HG03135 (cell line): Measurements from ENCODE around the gene CDR2L.
"Not testable (repeated sequence)": the region's sequence is repeated elsewhere in the genome, so short reads cannot be mapped to it uniquely, and the experiment has no call there.

ENCODE experiments used
- ATAC-seq: cut with Tn5 transposase; IDR thresholded peaks from one replicate; pipeline ENCODE4 v1.9.1; 2021; ENCODE audit warnings: mild to moderate bottlenecking, moderate library complexity; ENCODE audit not compliant: unreplicated experiment

Gene CDR2L

DNA sequence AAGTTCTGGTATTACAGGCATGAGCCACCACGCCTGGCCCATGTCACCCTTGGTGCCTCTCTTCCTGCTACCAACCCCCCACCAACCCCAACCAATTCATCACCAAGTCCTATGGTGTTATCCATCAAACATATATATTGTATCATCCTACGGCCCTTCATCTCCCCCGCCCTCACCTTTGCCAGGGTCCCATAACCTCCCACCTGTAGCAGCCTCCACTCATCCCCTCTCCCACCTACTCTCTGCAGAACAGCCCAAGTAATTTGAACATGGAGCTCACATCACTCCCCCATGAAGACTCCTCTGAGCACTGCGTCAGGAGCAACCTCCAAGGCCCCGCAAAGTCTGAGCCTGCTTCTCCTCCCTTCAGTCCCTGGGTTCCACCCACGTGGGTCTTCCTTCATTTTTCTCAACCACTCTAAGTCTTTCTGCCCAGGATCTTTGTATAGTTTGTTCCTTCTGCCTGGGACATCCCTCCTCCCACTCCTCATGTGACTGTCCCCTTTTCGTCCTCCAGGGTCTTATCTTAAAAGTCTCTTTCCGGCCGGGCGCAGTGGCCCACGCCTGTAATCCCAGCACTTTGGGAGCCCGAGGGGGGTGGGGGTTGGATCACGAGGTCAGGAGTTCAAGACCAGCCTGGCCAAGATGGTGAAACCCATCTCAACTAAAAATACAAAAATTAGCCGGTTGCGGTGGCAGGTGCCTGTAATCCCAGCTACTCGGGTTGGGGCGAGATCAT lies 7.9 kb upstream of the CDR2L start:
- no peak for ATAC-seq

GRCh38 chr17:74981318-74981978 lies 6.0 kb upstream of the CDR2L start:
- ATAC-seq: no peak

DNA sequence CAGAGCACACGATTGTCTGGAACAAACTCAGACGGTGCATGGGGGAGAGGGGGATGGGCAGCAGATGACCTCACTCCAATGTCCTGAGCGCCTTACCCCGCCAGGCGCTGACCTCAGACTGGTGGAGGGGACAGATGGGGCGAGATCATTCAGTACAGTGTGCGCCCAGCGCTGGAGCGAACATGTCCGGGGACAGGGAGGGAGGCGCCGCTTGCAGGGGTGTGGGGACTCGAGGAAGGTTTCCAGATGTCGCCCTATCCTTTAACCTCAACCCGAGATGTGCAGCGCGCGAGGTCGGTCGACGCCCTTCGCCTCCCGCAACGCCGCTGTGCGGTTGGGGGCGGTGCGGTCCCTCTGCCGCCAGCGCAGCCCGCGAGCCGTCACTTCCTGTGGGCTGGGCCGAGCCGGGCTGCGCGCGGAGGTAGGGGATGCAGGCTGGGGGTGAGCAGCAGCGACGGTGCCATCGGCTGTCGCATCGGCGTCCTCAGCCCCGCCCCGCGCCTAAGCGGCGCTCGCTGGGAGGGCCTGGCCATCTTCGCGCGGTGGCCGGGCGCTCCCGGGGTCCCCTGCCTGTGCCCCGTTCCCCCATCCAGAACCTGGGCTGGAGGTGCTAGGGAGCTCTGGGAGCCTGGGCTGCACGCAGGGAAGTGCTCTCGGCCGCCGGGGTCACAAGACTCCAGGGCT lies 5.3 kb upstream of the CDR2L start:
- no peak for ATAC-seq

- ATAC-seq: not testable (repeated sequence)
Observed at GRCh38 chr17:74982663-74983313, 4.6 kb upstream of the CDR2L start.

DNA sequence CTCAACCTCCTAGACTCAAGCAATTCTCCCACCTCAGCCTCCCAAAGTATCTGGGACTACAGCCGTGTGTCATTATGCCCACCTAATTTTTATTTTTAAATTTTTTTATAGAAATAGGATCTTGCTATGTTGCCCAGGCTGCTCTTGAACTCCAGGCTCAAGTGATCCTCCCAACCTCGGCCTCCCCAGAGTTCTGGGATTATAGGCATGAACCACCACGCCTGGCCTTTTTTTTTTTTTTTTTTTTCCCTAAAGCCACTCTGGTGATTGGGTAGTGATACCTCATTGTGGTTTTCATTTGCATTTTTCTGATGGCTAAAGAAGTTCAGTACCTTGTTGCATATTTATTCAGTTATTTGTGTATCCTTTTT lies 1.2 kb upstream of the CDR2L start:
- ATAC-seq: no peak

- peak; percentile 26 for ATAC-seq
Observed at GRCh38 chr17:74987909-74988711, 678 bp downstream of the CDR2L start.

- no peak for ATAC-seq
Observed at GRCh38 chr17:74990581-74991105, 3.2 kb downstream of the CDR2L start.

GRCh38 chr17:74992223-74992622 lies 4.8 kb downstream of the CDR2L start:
- no peak for ATAC-seq

GRCh38 chr17:74994440-74994839 lies 7.0 kb downstream of the CDR2L start:
- no peak for ATAC-seq

- ATAC-seq: no peak
Observed at GRCh38 chr17:74995847-74996246, 8.4 kb downstream of the CDR2L start.

GRCh38 chr17:74998783-74999182 lies 11.4 kb downstream of the CDR2L start:
- ATAC-seq: no peak

GRCh38 chr17:74999523-74999922 lies 12.1 kb downstream of the CDR2L start:
- no peak for ATAC-seq

GRCh38 chr17:75001915-75002843 lies 14.7 kb downstream of the CDR2L start:
- ATAC-seq: no peak

- ATAC-seq: no peak
Observed at GRCh38 chr17:75003070-75003956, 15.9 kb downstream of the CDR2L start.

- ATAC-seq: no peak
Observed at GRCh38 chr17:75003957-75004355, 16.5 kb downstream of the CDR2L start.

GRCh38 chr17:75004371-75004770 lies 16.9 kb downstream of the CDR2L start:
- no peak for ATAC-seq

- no peak for ATAC-seq
Observed at GRCh38 chr17:75005291-75005690, 17.9 kb downstream of the CDR2L start.

DNA sequence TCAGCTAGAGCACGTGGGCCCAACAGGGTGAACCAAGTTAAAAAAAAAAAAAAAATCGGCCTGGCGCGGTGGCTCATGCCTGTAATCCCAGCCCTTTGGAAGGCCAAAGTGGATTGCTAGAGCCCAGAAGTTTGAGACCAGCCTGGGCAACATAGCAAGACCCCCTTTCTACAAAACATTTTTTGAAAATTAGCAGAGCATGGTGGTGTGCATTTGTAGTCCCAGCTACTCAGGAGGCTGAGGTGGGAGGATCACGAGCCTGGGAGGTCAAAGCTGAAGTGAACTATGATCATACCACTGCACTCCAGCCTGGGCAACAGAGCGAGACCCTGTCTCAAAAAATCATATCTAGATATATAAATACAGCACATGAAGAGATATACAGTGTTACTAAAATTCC lies 18.7 kb downstream of the CDR2L start:
- not testable (repeated sequence) for ATAC-seq
